K562 (cell line): ENCODE results near the gene CYFIP2. TPM values are rescaled to one million over a fixed set of nuclear protein-coding genes. Genes with fewer than 3 reads are reported as not detected.

Experiments
- ATAC-seq: fragments of 200-7000 bp; cut with Tn5 transposase; 3 replicates; pipeline ENCODE4 v1.9.1; 2020; ENCODE audit warnings: moderate library complexity
- BruUV-seq: library from RNA; stranded (reverse); fragments of 400-500 nt; replicated peaks from 2 replicates; lab custom pipeline; 2021; lab: Mats Ljungman, UMichigan
- CTCF ChIA-PET: fragments of 300-600 bp; formaldehyde crosslinking; extraction: SDS; loops from one replicate; lab custom pipeline; 2021; ENCODE audit warnings: low intra/inter-chr PET ratio; lab: Yijun Ruan, JAX
- POLR2A ChIA-PET: fragments of 300-600, 350-650 bp; sonication (Branson Sonifier 250); formaldehyde crosslinking; extraction: SDS; loops from one replicate; lab custom pipeline; 2021; ENCODE audit warnings: antibody characterized with exemption, inconsistent platforms; lab: Yijun Ruan, JAX
- DNase-seq, 4 experiments: peaks; one replicate each; pipeline versions ENCODE4 v3.0.0 to v3.0.0-alpha.2; 2011 to 2018; ENCODE audit warnings: low spot score in 3 of 4, mixed read lengths in 3 of 4; ENCODE audit errors: extremely low read depth in 1 of 4
- FAIRE-seq: peaks from 2 replicates; lab custom pipeline; 2011; peaks lifted over from hg19 to GRCh38; lab: Jason Lieb, UNC
- H2AFZ ChIP-seq: 2 replicates; pipeline ENCODE4 v1.6.0; 2011; ENCODE audit warnings: low read depth, low read length, control low read depth, inconsistent platforms
- H3K27ac ChIP-seq: fragments of 200-600 bp; 3 replicates; pipeline ENCODE4 v1.8.0; 2011; ENCODE audit warnings: low read depth, mild to moderate bottlenecking, control low read depth, inconsistent platforms, low read length, moderate library complexity, mixed read lengths; ENCODE audit errors: extremely low read depth
- H3K27me3 ChIP-seq, 2 experiments: fragments of 300-600 bp in 1 of 2; 2 replicates in 1 of 2; 3 replicates in 1 of 2; pipeline versions ENCODE4 v1.6.0 to v1.8.0; 2011; ENCODE audit warnings: inconsistent platforms in 2 of 2, low read length in 2 of 2, mild to moderate bottlenecking in 1 of 2, mixed read lengths in 1 of 2, moderate library complexity in 1 of 2; ENCODE audit not compliant: control insufficient read depth in 2 of 2, insufficient read depth in 2 of 2
- H3K36me3 ChIP-seq: fragments of 300-600 bp; 3 replicates; pipeline ENCODE4 v1.8.0; 2011; ENCODE audit warnings: mild to moderate bottlenecking, low read length, inconsistent platforms; ENCODE audit not compliant: control insufficient read depth, insufficient read depth
- H3K4me1 ChIP-seq, 2 experiments: fragments of 200-600 bp in 1 of 2; replicated peaks in 1 of 2; 2 replicates in 1 of 2; 3 replicates in 1 of 2; pipeline versions ENCODE4 v1.5.1 to v1.8.0; 2011; ENCODE audit warnings: inconsistent platforms in 2 of 2, low read length in 2 of 2, mild to moderate bottlenecking in 1 of 2, mixed read lengths in 1 of 2, moderate library complexity in 1 of 2; ENCODE audit not compliant: control insufficient read depth in 2 of 2, insufficient read depth in 2 of 2
- H3K4me2 ChIP-seq: 2 replicates; pipeline ENCODE4 v1.6.1; 2011; ENCODE audit warnings: low read length, control low read depth, inconsistent platforms, mixed read lengths; ENCODE audit not compliant: insufficient read depth
- H3K4me3 ChIP-seq: fragments of 200-600 bp; sonication (generic), shearing (Covaris generic); 2 replicates; pipeline ENCODE4 v1.5.1; 2016; ENCODE audit warnings: control low read depth, inconsistent platforms
- H3K79me2 ChIP-seq: fragments of 200-600 bp; 3 replicates; pipeline ENCODE4 v1.8.0; 2011; ENCODE audit warnings: low read length, inconsistent platforms; ENCODE audit not compliant: control insufficient read depth, insufficient read depth
- H3K9ac ChIP-seq, 2 experiments: 2 replicates each; pipeline versions ENCODE4 v1.6.0 to v1.6.1; 2011; ENCODE audit warnings: low read depth in 2 of 2, low read length in 2 of 2, control low read depth in 1 of 2, inconsistent platforms in 1 of 2, mild to moderate bottlenecking in 1 of 2, mixed read lengths in 1 of 2; ENCODE audit not compliant: insufficient read depth in 1 of 2
- H3K9me1 ChIP-seq: one replicate; pipeline ENCODE4 v1.6.0; 2011; ENCODE audit warnings: inconsistent platforms, mild to moderate bottlenecking, low read length, moderate library complexity; ENCODE audit not compliant: control insufficient read depth, insufficient read depth
- H3K9me3 ChIP-seq: replicated peaks from 2 replicates; pipeline ENCODE4 v1.5.1; 2011; ENCODE audit warnings: low read depth, low read length, inconsistent platforms; ENCODE audit not compliant: control insufficient read depth, insufficient read depth
- H4K20me1 ChIP-seq: replicated peaks from 2 replicates; pipeline ENCODE4 v1.6.1; 2011; ENCODE audit warnings: low read length, inconsistent platforms, mixed read lengths; ENCODE audit not compliant: control insufficient read depth, insufficient read depth
- ARNT ChIP-seq, 2 experiments: fragments of 450-650 bp; IDR thresholded peaks; 2 replicates each; pipeline ENCODE4 v1.6.1; 2016; ENCODE audit warnings: mild to moderate bottlenecking in 1 of 2
- FOXA3 ChIP-seq, 2 experiments: fragments of 450-650 bp in 1 of 2; sonication (generic) in 1 of 2; formaldehyde crosslinking; IDR thresholded peaks in 1 of 2; conservative IDR thresholded peaks in 1 of 2; 2 replicates each; pipeline versions ENCODE4 v1.4.0 to v1.8.0; 2020 to 2022; ENCODE audit warnings: mild to moderate bottlenecking in 2 of 2, missing genetic modification reagents in 1 of 2
- PTBP1 ChIP-seq: fragments of 200-400 bp; formaldehyde crosslinking; IDR thresholded peaks from 2 replicates; pipeline ENCODE4 v1.6.1; 2017; ENCODE audit warnings: low read depth, low read length
- WGBS: fragments of 100-300 bp; shearing (Covaris generic); methylation state at CpG from one replicate; pipeline ENCODE4 v1.1.6; 2016; ENCODE audit warnings: low coverage, mixed read lengths; ENCODE audit not compliant: insufficient coverage; ENCODE audit errors: missing lambda C conversion rate; 5-methylcytosine and 5-hydroxymethylcytosine counted together
- in situ Hi-C: fragments of 300-500 bp; cut with MboI; formaldehyde crosslinking; loops from 4 replicates; pipeline ENCODE4 v1.15.0; 2018; ENCODE audit warnings: inconsistent platforms, mixed read lengths
- intact Hi-C: fragments of 100-400 bp; cut with micrococcal nuclease; formaldehyde crosslinking; loops from 2 replicates; pipeline ENCODE4 v1.14.2; 2022
- polyA plus RNA-seq, 8 experiments: library from polyadenylated mRNA; depleted of rRNA in 4 of 8; stranded (reverse) in 5 of 8; unstranded in 3 of 8; fragments of >200 nt; fragmentation: Nextera tagmentation in 2 of 8; fragmentation: Illumina TruSeq in 1 of 8; extraction: Ambion mirVana in 2 of 8; extraction: Trizol in 1 of 8; gene quantifications; 2 replicates each; pipeline versions ENCODE4 v1.2.1 to v1.2.3, GENCODE V29; 2011 to 2014; ENCODE audit warnings: inconsistent platforms in 1 of 8, missing spikeins in 1 of 8
- total RNA-seq, 7 experiments: library from RNA; depleted of rRNA in 6 of 7; stranded (reverse); fragments of >200 nt in 6 of 7; fragmentation: Illumina TruSeq in 2 of 7; extraction: Trizol in 2 of 7; gene quantifications; 2 replicates each; pipeline versions ENCODE4 v1.2.1 to v1.2.3, GENCODE V29; 2011 to 2021; ENCODE audit warnings: low replicate concordance in 1 of 7
- TF ChIP-seq, protein P1 (sequence below): fragments of 250-450 bp; sonication (Bioruptor Pico); IDR thresholded peaks from 2 replicates; pipeline ENCODE4 v1.4.0; 2020

Gene CYFIP2
- total and polyA plus RNA-seq, 9 of the 15 experiments (the other 6 are each of a cell fraction or from before 2014, with no cell fraction given) = 0.76 to 2.9 (median 1.4) TPM; not detected in 1

DNA sequence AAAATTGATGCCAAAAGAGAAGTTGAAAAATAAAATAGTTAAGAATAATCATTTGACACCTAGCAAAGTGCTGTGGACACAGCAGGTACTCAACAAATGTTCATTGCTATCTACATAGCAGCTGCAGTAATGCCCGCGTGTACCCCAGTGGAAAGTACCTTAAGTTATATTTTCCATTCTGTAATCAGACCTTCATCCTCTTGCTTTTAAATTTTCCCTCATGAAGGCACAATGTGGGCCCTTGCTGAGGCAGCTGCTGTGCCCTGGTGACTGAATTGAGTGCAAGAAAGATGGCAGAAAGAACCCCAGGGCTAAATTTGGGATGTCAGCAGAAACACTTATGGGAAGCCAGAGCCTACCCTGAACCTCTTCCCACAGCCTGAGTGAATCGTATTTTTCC lies 65.9 kb downstream of the CYFIP2 start:
- Histone ChIP-seq H3K27me3 (peaks cover 0 to 30% of the 10 kb centered on the region in 2 experiments; a peak in 3 of 5 replicates), H3K27ac (no peak overlapping the region), H3K36me3 (no peaks in the 10 kb centered on the region), H3K9me1 (peaks cover 3% of the 10 kb centered on the region), H3K9me3 (no peaks in the 10 kb centered on the region), H3K4me2 (no peak overlapping the region), H3K9ac (no peak overlapping the region)
- intact Hi-C loops = no loop called here
- BruUV-seq = no TSS peak
- ChIA-PET CTCF (no interaction called here), POLR2A (interaction anchor here (0.7 kb wide), 1 partner anchor 1738 kb away, joined by 3 read pairs; no protein-coding TSS in a partner anchor)
- no peak for FAIRE-seq
- DNase-seq = no peak
- 21% methylated on average over 3 of the region's 3 CpGs for WGBS
- TF ChIP-seq ARNT (IDR thresholded peaks at IDR 0.05) = no peak
- TF ChIP-seq FOXA3 (CRISPR knock-in tag; conservative IDR thresholded peaks at IDR 0.05 in 1 of 2, IDR thresholded peaks at IDR 0.05 in 1 of 2) = no peak
- no peak for TF ChIP-seq PTBP1
- TF ChIP-seq, protein P1, sequence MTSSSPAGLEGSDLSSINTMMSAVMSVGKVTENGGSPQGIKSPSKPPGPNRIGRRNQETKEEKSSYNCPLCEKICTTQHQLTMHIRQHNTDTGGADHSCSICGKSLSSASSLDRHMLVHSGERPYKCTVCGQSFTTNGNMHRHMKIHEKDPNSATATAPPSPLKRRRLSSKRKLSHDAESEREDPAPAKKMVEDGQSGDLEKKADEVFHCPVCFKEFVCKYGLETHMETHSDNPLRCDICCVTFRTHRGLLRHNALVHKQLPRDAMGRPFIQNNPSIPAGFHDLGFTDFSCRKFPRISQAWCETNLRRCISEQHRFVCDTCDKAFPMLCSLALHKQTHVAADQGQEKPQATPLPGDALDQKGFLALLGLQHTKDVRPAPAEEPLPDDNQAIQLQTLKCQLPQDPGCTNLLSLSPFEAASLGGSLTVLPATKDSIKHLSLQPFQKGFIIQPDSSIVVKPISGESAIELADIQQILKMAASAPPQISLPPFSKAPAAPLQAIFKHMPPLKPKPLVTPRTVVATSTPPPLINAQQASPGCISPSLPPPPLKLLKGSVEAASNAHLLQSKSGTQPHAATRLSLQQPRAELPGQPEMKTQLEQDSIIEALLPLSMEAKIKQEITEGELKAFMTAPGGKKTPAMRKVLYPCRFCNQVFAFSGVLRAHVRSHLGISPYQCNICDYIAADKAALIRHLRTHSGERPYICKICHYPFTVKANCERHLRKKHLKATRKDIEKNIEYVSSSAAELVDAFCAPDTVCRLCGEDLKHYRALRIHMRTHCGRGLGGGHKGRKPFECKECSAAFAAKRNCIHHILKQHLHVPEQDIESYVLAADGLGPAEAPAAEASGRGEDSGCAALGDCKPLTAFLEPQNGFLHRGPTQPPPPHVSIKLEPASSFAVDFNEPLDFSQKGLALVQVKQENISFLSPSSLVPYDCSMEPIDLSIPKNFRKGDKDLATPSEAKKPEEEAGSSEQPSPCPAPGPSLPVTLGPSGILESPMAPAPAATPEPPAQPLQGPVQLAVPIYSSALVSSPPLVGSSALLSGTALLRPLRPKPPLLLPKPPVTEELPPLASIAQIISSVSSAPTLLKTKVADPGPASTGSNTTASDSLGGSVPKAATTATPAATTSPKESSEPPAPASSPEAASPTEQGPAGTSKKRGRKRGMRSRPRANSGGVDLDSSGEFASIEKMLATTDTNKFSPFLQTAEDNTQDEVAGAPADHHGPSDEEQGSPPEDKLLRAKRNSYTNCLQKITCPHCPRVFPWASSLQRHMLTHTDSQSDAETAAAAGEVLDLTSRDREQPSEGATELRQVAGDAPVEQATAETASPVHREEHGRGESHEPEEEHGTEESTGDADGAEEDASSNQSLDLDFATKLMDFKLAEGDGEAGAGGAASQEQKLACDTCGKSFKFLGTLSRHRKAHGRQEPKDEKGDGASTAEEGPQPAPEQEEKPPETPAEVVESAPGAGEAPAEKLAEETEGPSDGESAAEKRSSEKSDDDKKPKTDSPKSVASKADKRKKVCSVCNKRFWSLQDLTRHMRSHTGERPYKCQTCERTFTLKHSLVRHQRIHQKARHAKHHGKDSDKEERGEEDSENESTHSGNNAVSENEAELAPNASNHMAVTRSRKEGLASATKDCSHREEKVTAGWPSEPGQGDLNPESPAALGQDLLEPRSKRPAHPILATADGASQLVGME = no peak
- TF ChIP-seq, all 486 proteins: peak for 0
- no peak for ATAC-seq
- H3K79me2 ChIP-seq = no peaks in the 10 kb centered on the region
- in situ Hi-C loops = no loop called here
- no peaks in the 10 kb centered on the region; a peak in 1 of 5 replicates for H3K4me1 ChIP-seq
- H3K4me3 ChIP-seq = no peak overlapping the region
- no peak overlapping the region for H2AFZ ChIP-seq
- no peaks in the 10 kb centered on the region for H4K20me1 ChIP-seq
